GM10847 (cell line): ENCODE data around the gene AMD1.

ENCODE experiments used
- POLR2A ChIP-seq: IDR thresholded peaks from 2 replicates; pipeline ENCODE4 v1.6.1; 2011; ENCODE audit not compliant: insufficient read length; ENCODE audit errors: extremely low read depth

The AMD1 gene

GRCh38 chr6:110895907-110896608 is 21.5 kb downstream of the AMD1 start:
- TF ChIP-seq POLR2A: no peak

GRCh38 chr6:110897433-110897832 is 22.8 kb downstream of the AMD1 start:
- TF ChIP-seq POLR2A: no peak

DNA sequence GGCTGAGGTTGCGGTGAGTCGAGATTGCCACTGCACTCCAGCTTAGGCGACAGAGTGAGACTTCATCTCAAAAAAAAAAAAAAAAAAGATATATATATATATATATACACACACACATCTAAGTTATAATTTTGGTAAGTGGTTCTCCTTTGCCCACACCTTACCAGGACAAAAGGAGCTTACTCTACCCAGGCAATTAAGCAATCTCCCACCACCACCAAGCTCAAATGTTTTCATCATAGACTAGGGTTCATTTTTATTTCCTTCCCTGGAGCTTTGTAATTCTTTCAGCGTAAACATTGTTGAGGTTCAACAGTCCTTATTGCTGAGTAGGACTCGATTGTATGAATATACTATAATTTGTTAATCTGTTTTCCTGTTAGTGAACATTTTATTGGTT is 23.5 kb downstream of the AMD1 start:
- no peak for TF ChIP-seq POLR2A

DNA sequence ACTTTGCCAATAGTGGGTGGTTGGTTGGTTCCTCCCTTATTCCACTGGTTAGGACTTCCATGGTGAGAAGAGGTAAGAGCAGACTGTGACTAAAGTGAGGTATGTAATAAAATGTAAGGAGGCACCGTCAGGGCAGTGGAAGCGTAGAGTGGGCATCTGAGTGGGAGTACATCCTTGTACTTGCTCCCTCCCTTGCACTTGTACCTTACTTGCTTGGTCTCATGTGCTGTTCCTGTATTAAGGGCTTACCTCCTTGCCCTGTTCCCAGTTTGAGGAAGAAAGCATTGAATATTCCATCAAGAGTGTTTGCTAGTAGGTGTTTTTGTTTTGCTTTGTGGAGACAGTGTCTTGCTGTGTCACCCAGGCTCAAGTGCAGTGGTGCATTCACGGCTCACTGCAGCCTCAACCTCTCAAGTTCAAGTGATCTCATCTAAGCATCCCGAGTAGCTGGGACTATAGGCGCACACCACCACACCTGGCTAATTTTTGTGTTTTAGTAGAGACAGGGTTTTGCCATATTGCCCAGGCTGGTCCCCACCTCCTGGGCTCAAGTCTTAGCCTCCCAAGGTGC is 25.5 kb downstream of the AMD1 start:
- TF ChIP-seq POLR2A: no peak

DNA sequence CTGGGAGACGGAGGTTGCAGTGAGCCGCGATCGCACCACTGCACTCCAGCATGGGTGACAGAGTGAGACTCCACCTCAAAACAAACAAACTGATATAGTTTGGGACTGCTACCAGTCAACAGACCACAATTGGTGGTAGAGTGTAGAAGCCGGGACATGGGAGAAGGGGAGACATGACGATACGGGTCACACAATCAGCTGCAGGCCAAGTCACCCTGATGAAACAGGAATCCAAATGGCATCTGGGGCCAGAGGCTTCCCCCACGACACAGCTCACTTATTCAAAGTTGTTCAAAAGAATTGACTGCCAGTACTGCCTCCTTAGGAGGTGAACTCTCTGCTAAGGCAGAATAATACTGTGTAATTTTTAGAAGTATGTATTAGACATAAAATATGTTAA is 27.5 kb downstream of the AMD1 start:
- TF ChIP-seq POLR2A: no peak

DNA sequence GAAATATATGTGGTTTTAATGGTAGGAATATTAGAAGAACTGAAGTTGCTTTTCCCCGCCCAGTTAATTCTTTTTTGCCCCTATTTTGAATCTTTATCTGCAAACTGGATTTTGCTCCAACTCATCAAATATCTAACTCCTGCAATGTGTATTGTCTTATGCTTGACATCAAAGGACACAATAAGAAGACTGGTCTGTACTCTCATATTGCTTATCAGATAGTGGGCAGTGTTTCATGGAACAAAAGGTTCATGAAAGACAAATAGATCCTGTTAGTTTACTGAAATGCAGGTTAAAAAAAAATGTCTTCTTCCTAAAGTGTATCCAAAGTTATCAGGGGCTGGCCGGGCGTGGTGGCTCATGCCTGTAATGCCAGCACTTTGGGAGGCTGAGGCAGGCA is 56.2 kb downstream of the AMD1 start:
- TF ChIP-seq POLR2A: no peak

DNA sequence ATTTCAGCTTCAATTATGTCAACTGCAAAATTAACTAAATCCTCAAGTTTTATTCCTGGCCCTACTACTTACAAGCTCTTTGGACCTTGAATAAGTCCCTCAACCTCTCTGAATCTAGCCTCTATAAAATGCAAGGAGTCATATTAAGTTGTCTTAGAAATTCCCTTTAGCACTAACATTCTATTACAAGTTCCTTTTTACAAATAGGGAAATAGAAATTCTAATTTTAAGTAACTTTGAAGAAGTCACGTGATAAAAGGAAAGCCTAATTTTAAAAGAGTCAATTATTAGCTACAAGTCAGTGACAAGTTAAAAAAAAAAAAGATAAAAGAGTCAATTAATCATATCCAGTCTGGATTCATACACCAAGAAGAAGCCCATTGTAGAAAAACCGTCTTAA is 59.3 kb downstream of the AMD1 start:
- TF ChIP-seq POLR2A: no peak

- no peak for TF ChIP-seq POLR2A
Observed at GRCh38 chr6:110934381-110934898, 59.9 kb downstream of the AMD1 start.

- no peak for TF ChIP-seq POLR2A
Observed at GRCh38 chr6:110935171-110935570, 60.6 kb downstream of the AMD1 start.

DNA sequence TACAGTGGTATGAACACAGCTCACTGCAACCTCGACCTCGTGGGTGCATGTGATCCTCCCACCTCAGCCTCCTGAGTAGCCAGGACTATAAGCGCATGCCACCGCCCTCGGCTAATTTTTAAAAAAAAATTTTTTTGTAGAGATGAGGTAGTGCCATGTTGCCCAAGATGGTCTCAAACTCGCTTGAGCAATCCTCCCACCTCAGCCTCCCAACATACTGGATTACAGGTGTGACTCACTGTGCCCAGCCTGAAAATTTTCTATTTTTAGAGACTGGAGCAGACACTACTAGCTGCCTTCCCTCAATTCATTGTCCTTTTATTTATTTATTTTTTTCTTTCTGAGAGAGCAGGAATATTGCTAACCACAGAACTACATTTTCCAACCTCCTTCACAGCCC is 63.6 kb downstream of the AMD1 start:
- no peak for TF ChIP-seq POLR2A

- no peak for TF ChIP-seq POLR2A
Observed at GRCh38 chr6:110939429-110940200, 65.0 kb downstream of the AMD1 start.

DNA sequence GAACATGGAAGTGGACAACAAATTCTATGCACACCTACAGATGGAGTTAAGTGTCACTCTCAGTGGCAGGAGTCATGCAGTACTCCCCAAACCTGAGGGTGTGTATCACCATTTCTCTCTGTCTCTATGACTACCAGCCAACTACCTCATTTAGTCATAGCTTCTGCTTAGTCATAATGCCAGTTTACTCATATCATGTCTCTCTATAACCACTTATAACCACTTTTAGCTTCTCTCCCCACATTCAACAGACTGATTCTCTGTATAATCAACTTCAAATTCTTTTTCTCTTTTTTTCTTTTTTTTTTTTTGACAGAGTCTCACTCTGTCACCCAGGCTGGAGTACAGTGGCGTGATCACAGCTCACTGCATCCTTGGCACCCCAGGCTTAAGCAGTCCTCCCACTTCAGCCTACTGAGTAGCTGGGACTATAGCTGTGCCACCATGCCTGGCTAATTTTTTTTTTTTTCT is 70.1 kb downstream of the AMD1 start:
- no peak for TF ChIP-seq POLR2A
